Occipital lobe (tissue), 2 donors: ENCODE results near the gene SLC35G6. TPM values are rescaled to one million over a fixed set of nuclear protein-coding genes. Genes with fewer than 3 reads are reported as not detected.
"Not testable (repeated sequence)": the region's sequence is repeated elsewhere in the genome, so short reads cannot be mapped to it uniquely, and the experiment has no call there.

Source experiments
- DNase-seq: peaks from one replicate; lab custom pipeline; 2025; lab: John Stamatoyannopoulos, UW
- total RNA-seq: library from RNA; depleted of rRNA; stranded (reverse); fragments of >200 nt; gene quantifications from one replicate; pipeline ENCODE4 v1.2.3, GENCODE V29; 2014

The SLC35G6 gene
- total RNA-seq, 1 donor from 2014 or later, result not detected

DNA sequence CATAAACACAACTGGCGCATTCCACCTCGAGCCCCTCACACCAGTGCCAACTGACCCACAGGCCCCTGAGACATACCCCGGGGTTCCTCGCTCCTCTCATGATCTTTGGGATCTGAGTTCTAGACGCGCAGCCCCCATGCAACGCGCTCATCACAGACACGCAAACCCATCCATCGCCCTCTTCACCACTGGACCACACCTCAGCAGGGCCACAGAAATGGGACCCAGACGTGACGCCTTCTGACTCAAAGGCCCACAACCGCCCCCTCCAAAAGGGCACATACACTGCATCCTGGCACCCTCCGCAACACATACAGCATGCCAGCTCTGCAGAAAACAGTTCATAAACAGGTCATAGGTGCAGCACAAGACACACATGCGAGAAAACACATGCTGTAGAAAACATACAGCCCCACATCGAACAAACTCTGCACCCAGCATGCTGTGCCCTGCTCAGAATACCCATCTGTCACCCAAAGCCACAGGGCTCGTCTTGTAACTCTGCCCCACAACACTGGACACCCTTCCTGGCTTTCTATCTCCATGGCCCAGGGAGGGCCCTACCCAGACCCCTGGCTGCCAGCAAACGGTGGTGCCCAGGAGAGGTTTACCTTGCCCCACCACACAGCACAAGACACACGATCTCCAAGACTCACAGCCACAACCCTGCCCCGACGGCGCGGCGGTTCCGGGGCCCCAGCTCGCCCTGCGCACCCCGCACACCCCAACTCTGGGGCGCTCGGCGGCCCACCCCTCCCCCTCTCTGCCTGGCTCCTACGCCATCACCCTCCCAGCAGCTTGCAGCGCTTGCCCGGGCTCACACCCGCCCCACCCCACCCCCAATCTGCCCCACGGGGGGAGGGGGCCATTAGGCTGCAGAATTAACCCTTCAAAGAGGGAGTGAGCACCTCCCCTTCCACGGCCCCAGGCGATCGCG, 2.7 kb upstream of the SLC35G6 start:
- DNase-seq, result peak; percentile 34

DNA sequence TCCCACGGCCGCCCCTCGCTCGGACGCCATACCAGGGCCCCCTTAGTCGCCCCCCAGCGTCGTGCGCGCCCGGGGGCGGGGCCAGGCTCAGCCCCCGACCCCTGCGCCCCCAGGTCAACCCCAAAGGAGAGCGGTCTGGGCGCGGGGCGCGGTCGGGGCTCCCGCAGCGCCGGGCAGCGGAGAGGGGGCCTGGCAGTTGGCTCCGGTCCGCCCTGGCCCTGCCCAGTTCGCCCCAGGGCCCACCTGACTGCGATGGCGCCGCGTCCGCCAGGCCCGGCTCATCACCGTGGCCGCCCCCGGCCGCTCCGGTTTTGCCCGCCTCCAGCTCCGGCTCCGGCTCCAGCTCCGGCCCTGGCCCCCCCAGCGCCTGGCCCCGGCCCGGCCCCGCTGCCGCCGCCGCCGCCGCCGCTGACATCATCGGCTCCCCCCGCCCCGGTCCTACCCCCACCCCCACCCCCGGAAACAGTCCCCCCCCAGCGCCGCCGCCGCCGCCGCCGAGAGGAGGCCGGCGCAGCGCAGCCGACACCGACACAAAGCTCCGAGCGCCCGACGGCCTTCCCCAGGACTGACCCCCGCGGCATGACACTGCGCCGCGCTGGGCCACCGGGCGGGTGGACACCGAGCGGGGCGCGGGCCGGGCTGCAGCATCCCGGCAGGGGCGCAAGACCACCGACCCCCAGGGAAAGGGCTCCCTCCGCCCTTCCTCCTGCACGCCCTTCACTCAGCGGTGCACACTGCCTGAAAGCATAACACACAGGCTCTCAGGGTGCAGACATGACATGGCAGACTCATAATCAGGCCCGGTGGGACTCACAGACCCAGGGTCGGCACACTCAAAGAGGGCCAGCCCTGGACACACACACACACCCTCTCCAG, 1.8 kb upstream of the SLC35G6 start, which contains the start of gene ZBTB4:
TSS of gene ZBTB4 (minus strand) at position 419 of the 876 bp plus-strand sequence. CDS start 12,830 bp downstream, outside the sequence.
- peak; percentile 69 for DNase-seq

DNA sequence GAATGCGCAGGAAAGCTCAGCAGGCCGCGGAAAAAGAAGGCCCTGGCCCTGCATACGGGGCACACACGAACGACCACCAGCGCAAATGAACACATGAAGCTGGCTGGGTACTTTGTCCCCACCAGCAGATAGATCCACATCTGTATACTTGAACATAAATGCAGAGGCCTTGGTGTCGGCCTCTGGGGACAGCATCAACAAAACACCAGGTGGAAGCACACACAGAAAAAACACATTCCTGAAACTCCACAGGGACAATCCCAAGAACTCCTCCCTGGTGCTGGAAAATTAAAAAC, 1.2 kb upstream of the SLC35G6 start:
- no peak for DNase-seq

DNA sequence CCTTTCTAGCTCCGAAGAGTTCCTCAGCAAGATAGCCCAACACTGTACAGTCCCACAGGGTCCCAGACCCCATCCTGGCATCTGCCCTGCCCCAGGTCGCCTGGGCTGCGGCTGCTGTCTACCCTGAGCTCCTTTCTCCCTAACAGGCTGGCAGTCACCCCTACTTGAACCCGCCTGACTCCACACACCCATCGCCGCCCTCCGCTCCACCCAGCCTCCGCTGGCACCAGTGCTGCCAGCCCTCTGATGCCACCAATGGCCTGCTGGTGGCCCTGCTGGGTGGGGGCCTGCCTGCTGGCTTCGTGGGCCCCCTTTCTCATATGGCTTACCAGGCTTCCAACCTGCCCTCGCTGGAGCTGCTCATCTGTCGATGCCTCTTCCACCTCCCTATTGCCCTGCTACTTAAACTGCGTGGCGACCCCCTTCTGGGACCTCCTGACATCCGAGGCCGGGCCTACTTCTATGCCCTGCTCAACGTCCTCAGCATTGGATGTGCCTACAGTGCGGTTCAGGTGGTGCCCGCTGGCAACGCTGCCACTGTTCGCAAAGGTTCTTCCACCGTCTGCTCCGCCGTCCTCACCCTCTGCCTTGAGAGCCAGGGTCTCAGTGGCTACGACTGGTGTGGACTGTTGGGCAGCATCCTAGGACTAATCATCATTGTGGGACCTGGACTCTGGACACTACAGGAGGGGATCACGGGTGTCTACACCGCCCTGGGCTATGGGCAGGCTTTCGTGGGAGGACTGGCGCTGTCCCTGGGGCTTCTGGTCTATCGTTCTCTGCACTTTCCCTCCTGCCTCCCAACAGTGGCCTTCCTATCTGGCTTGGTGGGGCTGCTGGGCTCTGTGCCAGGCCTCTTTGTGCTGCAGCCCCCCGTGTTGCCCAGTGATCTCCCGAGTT, 846 bp downstream of the SLC35G6 start:
- not testable (repeated sequence) for DNase-seq

DNA sequence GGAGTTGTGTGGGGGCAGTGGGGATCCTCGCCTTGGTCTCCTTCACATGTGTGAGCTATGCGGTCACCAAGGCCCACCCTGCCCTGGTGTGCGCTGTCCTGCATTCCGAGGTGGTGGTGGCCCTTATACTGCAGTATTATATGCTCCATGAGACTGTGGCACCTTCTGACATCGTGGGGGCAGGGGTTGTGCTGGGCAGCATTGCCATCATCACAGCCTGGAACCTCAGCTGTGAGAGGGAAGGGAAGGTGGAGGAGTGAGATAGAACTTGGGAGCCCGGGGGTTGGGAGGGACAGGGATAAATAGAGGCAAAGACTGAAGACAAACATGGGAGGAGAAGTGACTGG, 1.5 kb downstream of the SLC35G6 start:
- DNase-seq, result not testable (repeated sequence)

DNA sequence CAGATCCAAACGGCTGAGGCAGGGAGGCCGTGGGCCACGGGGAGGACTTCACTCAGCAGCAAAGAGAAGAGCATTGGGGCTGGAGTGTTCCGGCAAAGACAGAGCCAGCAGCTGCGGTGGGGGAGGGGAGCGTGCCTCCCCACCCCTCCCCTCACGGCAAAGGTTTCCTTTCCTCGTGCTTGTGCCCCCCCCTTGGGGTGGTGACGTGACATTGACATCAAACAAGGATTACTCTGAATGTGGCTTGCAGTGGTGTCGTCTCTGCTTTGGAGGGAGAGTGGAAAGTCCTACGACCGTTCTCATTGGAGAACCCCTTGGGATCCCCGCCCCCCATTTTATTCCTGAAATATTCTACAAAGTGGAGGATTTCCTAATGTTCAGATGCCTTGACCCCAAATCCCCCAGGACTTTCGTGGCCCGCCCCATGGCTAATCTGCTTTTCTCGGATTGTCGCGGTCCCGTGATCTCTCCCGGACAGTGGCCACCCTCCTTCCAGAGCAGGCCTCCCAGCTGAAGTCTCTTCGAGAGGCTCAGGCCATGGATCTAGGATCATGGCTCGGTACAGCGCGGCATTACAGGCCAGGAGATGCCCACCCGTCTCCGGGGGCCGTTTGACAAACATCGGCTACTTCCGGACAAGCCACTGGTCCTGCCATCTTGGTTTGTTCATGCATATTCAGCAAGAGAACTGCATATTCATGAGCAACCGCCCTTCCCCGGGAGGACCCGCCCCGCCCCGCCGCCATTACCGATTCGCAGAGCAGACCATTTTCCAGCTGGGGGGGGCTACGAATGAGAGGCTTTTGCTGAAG, 2.2 kb downstream of the SLC35G6 start:
- DNase-seq, result peak; percentile 96

DNA sequence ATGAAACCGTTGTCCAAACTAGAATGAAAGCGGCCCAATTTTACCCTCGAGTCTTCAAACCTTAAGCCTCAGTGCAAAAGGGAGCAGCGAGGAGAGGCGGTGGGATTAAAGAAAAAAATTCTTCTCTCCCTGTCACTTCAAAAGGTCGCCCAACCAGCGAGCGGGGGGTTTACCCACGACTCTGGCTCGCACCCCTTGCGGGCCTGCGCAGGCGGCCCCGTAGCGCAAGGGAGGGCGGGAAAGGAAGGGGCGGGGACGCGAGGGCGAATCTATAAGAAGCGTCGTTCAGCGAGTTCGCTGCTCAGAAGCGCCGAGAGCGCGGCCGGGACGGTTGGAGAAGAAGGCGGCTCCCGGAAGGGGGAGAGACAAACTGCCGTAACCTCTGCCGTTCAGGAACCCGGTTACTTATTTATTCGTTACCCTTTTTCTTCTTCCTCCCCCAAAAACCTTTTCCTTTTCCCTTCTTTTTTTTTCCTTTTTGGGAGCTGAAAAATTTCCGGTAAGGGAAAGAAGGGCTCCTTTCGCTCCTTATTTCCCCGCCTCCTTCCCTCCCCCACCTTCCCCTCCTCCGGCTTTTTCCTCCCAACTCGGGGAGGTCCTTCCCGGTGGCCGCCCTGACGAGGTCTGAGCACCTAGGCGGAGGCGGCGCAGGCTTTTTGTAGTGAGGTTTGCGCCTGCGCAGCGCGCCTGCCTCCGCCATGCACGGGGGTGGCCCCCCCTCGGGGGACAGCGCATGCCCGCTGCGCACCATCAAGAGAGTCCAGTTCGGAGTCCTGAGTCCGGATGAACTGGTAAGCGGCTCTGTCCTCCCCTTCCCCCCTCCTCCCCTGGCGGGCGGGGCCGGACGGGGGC, 3.0 kb downstream of the SLC35G6 start, which contains the start of gene POLR2A:
TSS of gene POLR2A (plus strand) at position 300 of the 852 bp plus-strand sequence.
- peak; percentile 96 for DNase-seq

DNA sequence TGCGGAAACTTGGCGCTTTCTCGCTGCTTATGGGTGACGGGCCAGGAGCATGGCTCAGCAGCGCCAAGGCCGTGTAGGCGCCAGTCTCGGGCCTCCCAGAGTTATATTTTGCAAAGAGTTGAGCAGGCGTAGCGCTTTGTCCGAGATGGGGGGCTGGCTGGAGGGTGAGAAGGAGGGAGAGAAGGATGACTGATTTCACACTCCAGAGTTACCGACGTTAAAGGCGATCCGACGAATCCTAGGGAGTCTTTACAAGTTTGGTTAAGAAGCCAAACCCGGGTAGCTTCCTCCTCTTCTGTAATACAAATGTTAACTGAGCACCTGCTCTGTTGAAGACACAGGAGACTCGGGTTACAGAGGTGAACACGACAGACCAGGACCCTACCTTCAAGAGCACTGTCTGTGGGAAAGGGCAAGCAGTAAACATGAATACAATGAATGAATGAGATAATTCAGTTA, 3.7 kb downstream of the SLC35G6 start:
- DNase-seq, result no peak

DNA sequence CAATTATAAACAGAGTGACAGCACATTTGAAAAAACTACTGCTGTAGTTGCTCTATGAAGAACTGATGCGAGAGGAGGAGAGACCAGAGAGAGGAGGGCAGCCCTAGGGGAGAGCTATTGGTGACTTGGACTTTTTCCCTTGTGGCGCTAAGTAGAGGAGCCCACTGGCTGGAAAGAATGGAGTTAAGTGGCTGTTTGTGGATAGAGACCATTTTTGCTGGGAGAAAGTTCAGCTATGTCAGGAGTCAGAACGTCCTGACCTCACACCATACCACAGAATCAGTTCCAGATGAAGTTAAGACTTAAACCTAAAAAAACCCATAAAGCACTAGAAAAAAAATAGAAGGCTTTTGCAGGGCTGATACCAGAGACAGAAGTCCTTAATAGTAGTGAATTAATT, 4.9 kb downstream of the SLC35G6 start:
- no peak for DNase-seq

DNA sequence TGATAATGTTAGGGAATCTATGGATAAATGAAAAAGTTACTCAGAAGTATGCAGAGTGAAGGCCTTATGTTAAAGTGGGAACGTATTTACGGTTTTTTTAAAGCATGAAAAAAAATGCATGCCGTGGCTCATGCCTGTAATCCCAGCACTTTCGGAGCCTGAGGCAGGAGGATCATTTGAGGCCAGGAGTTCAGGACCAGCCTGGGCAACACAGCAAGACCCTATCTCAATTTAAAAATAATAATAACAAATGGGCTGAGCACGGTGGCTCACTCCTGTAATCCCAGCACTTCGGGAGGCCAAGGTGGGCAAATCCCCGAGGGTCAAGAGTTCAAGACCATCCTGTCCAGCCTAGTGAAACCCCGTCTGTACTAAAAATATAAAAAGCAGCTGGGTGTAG, 8.9 kb downstream of the SLC35G6 start:
- no peak for DNase-seq

DNA sequence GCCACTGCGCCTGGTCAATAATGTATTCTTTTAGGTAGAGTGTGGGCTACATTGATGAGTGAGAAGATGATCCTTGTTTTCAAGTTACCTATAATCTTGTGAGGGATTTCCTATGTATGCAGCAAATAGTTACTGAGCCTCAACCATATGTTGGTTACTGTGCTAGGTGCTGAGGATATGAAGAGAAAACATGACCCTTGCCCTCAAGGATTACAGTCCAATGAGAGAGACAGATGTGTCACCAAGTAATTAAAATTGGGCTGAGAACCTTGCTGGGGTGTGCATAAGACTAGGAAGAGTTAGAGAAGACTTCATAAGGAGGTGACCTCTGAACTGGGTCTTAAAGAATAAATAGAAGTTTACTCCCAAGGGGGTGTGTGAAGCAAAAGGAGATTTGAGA, 10.3 kb downstream of the SLC35G6 start:
- DNase-seq, result no peak

DNA sequence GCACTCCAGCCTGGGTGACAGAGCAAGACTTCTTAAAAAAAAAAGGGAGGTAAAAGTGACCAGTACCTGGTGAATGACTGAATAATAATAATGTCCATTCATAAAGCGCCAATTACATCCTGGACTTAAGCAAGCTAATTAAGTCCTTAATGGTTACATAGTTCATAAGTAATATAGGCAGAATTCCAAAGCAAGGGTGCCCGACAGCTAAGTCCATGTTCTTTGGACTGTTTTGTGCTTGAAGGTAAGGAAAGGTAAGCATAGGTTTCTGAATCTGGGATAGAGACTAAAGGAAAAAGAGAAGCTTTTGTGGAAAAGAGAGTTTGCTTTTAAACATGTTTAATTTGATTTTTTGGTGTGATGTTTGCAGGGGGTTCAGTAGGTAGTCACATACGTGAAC, 12.7 kb downstream of the SLC35G6 start:
- no peak for DNase-seq

DNA sequence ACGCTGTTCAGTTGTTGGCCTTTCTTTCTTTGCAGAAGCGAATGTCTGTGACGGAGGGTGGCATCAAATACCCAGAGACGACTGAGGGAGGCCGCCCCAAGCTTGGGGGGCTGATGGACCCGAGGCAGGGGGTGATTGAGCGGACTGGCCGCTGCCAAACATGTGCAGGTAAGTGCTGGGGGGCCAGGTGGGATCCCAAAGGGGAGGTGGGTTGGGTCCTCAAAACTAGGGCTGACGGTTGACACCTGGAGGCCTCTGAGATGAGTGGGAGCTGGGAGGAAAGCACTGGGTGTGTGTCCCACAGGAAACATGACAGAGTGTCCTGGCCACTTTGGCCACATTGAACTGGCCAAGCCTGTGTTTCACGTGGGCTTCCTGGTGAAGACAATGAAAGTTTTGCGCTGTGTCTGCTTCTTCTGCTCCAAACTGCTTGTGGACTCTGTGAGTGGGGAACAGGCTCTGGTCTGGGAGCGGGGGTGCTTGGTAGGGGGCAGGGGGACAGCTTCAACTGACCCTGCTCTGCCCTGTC, 14.7 kb downstream of the SLC35G6 start:
- DNase-seq, result no peak

DNA sequence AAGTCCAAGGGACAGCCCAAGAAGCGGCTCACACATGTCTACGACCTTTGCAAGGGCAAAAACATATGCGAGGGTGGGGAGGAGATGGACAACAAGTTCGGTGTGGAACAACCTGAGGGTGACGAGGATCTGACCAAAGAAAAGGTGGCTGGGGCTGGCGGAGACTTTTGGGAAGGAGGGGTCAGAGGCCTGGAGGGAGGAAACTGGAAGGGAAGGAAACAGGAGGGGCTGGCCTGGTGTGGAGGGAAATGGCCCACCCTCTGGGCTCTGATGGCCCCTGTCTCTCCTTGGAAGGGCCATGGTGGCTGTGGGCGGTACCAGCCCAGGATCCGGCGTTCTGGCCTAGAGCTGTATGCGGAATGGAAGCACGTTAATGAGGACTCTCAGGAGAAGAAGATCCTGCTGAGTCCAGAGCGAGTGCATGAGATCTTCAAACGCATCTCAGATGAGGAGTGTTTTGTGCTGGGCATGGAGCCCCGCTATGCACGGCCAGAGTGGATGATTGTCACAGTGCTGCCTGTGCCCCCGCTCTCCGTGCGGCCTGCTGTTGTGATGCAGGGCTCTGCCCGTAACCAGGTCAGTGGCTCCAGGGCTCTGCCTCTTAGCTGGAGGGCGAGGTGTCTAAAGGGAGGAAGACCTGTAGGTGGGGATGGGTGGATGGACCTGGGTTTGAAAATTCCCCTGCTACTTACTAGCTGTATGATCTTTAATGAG, 15.4 kb downstream of the SLC35G6 start:
- DNase-seq, result no peak

DNA sequence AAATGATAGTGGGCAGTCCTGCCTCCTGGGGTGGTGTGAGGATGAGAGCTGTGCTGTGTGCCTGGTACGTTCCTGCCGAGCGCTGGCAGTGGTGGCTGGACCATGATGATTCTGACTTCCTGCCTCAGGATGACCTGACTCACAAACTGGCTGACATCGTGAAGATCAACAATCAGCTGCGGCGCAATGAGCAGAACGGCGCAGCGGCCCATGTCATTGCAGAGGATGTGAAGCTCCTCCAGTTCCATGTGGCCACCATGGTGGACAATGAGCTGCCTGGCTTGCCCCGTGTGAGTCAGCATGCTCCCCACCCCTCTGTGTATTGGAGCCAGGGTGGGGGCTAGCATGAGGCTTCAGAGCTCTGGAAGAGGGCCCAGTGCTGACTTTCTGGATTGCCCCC, 16.0 kb downstream of the SLC35G6 start:
- no peak for DNase-seq

DNA sequence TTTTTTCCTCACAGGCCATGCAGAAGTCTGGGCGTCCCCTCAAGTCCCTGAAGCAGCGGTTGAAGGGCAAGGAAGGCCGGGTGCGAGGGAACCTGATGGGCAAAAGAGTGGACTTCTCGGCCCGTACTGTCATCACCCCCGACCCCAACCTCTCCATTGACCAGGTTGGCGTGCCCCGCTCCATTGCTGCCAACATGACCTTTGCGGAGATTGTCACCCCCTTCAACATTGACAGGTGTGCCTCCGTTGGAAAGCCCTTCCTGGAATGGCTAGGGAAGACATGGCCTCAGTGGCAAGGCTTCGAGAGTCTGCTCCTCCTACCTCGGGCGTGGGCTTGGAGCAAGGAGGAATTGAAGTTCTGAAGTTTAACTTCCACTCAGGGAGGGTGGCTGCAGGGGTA, 16.4 kb downstream of the SLC35G6 start:
- no peak for DNase-seq

DNA sequence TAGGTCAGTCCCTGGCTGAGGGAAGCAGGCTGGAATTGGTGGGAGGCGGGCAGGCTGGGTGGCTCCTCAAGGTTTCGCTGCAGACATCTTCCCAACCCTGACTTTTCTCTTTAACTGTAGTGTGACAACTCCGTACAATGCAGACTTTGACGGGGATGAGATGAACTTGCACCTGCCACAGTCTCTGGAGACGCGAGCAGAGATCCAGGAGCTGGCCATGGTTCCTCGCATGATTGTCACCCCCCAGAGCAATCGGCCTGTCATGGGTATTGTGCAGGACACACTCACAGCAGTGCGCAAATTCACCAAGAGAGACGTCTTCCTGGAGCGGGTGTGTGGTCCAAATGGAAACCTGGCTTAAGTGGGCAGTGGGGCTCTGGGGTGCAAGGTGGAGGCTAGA, 17.9 kb downstream of the SLC35G6 start:
- no peak for DNase-seq

DNA sequence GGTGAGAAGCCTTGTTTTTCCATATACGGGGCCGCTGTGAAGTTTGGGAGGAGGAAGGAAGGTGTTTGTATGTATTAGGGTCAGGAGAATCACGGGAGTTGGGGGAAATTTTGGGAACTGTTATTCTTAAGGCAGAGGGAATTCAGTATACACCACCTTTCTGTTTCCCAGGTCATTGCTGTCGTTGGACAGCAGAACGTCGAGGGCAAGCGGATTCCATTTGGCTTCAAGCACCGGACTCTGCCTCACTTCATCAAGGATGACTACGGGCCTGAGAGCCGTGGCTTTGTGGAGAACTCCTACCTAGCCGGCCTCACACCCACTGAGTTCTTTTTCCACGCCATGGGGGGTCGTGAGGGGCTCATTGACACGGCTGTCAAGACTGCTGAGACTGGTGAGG, 20.5 kb downstream of the SLC35G6 start:
- DNase-seq, result no peak
